Midbrain (tissue), 1 donor: Measurements from ENCODE around the gene NPHP4.

Experiments used
- DNase-seq: peaks from one replicate; lab custom pipeline; 2025; lab: John Stamatoyannopoulos, UW

Gene NPHP4

DNA sequence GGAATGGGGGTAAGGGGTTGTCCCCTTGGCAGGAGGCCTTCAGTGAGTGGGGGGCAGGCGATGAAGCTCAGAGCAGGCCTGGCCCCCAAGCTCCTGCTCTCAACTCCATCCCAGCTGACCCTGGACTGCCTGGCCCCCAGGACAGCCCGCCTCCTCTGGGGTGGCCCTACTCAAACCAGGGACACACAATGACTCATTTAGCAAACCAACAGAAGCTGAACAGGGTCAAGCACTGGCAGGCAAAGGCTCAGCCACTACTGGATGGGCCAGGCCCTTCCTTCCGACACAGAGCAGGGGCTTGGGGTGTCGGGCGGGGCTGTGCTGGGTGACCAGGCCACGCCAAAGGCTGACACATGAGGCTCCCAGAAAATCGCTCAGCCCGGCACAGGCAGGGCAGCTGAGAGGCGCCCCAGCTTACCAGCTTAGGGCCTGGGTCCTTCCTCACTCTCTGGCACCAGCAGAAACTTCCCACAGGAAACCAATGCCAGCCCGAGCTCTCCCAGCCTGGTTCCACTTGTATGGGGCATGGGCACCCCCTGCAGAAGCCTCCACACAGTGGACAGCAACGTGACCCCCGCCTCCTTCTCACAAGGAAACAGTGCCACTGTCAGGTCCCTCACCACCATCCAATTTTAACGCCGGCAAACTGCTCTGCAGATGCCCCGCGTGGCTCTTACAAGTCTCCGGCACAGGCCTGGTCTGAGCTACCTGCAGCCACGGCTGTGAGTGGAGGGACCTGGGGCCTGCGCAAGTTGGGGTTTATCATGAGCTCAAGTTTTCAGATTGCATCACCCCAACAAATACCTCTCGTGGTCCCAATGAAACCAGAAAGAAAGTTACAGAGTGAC lies 114.3 kb downstream of the NPHP4 start:
- DNase-seq, result no peak

DNA sequence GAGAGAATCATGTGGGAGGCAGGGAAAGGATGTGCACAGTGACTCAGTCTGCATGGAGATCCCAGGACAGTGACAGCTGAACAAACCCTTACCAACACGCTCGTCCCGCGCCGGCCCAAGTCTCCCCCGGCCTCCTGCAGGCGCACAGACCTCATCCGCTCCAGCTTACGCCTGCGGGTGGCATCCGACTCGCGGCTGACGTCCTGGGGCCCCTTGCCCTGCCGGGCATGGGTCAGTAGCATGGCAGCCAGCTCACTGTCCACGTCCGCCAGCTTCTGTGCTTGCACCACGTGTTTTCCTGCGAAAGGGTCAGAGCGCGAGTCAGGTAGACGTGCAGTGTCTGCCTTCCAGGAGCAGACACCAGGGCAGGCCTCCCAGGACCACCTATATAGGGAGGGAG lies 115.2 kb downstream of the NPHP4 start:
- no peak for DNase-seq

DNA sequence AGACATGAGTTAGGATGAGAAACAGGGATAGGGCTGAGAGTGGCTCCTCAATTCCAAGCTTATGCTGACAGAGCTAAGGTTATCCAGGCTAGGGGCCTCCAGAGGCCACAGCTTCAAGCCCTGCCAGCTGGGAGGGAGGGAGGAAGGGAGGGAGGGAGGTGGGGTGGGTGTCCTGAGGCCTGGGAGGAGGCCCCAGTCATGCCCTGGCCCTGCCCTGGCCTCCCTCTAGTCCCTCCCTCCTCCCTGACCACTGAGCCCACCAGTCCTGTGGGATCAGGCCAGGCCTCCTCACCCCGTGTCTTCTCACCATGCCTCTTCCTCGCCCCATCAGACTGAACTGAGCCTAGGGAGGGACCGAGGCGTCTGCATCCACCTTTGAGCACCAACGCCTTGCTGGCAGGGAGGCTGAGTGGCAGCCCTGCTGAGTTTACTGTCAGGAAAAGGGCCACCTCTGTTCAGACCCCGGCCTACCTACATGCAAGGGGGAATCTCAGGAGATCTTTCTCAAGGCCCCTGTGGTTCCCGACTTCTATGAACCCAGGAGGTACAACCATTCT lies 116.1 kb downstream of the NPHP4 start:
- DNase-seq, result no peak

DNA sequence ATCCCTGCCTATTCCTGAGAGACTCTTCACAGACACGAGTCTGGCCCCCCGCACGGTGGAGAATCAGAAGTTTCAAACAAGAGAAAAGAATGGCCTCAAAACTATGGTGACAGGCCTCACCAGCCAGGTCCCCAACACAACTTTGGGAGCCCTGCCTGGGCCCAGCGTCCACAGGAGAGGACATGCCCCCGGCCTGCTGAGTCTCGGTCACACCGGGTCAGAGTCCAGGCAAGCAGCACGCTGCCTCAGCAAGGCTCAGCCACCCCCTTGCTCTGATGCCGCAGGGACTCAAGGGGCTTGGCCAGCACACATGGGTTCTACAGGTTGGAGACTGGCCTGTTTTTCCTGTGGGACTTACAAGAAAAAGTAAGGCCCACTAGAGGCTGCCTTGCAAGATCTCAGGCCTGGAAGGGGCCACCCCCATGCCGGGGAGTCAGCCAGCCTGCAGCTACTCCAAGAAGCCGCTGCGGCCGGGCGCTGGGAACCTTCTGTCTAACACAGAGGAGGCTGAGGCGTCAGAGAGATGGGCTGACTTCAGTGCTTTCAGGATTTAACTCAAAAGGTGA lies 116.8 kb downstream of the NPHP4 start:
- no peak for DNase-seq

DNA sequence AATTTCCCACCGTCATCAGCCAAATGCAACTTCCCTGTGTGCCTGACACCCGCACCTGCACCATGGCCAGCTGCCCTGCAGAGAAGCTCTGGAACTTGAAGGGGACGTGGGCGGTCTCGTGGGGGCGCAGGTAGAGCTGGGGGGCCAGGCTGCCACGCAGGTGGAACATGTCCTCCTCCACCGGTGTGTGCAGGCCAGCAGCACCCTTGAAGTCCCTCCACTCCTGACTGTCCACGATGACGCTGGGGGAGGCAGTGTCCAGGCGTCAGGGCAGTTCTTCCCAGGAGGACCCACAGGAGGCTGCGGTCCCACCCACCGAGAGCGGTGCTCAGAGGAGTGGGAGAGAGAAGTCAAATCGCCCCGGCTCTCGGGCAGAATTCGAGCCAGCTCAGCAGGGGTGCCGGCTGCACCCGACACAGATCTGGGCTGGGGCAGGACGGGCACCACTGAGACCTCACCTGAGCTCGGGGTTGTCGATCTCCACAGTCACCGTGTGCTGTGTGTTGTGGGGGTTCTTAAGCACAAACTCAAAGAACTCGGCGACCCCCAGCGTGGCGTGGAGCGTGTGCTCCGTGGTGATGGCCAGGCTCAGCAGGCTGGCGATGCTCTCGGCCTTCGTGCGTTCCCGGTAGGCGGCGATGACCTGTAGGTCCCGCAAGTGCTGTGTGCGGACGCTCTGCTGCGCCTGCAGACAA lies 117.7 kb downstream of the NPHP4 start:
- DNase-seq, result no peak

DNA sequence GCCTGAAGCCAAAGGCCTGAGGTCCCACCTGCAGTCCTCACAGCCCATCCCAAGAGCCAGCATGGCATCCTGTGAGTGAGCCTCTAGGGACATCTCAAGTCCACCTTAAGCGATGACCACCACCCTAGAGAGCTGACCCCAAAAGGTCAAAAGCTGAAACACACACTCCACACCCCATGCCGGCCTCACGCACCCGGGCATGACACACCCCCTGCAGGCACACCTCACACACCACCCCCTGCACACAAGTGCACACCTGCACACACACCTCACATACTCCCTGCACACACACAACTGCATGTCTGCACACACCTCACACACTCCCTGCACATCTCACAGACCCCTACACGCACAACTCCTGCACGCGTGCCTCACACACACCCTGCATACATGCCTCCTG lies 118.7 kb downstream of the NPHP4 start:
- DNase-seq, result no peak

DNA sequence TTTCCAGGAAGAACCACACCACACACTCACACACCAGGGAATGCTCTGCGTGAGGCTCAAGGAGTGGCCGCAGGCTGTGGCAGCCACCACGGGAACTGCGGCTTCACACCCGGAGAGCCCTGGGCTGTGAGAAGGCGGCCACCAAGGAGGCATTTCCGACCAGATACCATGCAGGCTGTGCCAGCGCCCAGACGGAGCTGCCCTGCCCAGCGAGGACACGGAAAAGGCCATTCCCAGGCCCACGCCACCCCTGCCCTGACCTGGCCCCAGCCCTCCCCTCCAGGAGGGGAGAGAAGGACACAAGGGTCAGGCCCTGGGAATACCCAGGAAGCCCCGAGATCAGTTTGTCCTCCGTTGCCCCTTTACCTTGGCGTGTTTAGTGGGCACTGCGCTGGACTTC lies 119.3 kb downstream of the NPHP4 start:
- DNase-seq, result no peak

DNA sequence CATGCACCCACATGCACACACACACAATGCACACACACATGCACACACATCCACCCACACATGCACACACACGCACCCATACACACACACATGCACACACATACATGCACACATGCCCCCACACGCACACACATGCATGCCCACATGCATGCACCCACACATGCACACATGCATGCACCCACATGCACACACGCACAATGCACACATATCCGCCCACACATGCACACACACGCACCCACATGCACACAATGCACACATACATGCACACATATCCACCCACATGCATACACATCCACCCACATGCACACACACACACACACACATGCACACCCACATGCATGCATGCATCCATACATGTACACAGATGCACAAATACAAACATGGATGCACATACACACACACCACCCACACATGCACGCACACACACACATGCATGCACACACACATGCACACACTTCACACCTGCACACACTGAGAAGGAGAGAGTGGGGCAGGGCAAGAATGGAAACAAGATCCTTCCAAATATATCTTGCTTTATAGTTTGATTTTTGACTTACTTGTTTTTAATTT lies 123.2 kb downstream of the NPHP4 start:
- no peak for DNase-seq

DNA sequence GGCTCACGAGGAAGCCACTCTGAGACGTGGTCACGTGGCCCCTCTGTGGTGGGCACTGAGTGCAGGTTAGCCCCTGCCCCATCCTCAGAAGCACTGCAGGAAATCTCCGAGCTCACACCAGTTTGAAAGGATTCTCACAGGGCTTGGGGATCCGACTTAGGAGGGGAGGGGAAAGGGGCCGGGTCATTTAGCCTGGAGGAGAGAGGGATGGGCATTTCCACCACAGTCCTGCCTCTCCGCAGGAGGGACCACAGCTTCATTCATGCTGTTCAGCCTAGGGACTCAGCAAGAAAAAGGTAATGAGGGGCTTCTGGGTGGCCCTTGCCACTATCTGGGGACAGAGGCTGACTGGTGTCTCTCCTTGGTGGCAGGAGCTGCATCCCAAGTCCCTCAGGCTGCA lies 126.5 kb downstream of the NPHP4 start:
- DNase-seq, result no peak

DNA sequence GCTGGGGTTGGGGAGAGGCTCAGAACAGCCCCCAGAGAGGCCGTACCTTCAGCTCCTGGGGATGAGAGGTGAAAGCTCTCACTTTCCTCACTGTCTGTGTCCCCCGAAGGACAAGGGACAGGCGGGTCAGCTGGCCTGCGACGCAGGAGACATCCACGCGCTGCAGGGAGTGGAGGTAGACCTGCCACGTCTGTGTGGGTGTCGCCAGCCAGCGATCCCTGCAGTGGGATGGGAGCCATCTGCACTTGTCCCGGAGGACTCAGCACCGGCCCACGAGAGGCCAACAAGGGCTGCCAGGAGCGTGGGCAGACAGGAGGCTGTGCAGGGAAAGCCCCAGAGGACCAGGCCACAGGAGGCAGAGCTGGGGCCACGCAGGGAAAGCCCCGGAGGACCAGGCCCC lies 127.2 kb downstream of the NPHP4 start:
- DNase-seq, result no peak

DNA sequence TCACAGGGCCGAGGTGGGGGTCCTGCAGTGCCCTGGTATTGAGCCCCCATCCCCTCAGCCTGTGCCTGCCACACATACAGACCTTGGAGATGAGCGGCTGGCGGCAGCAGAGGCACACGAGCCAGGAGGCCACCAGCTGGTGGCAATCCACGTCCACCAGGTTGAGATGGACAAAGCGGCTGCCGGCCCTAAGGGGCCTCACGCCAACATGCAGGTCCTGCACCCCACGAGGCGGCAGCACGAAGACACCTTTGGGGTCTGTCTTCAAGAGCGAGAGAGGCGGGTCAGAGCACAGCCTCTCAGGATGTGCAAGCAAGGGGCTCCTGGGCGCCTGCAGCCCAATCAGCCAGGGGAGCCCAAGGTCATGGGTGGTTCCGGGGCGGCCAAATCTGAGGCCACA lies 128.0 kb downstream of the NPHP4 start:
- no peak for DNase-seq

DNA sequence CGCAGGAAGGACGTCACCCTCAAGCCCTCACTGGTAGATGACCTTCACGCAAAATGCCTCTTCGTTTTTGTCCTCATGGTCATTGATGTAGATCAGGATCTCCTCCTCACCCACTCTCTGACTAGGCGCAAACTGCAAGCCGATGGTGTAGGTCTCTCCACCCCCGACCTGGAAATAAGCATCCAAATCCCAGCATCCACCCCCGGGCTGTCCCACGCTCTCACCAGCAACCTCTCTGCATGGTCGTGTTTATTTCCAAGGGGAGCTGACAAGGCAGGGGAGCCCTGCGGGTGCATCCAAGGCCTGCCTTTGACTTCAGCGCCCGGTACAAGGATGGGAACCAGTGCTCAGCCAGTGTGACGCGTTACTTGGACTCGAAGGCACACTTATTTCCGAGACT lies 129.0 kb downstream of the NPHP4 start:
- no peak for DNase-seq

DNA sequence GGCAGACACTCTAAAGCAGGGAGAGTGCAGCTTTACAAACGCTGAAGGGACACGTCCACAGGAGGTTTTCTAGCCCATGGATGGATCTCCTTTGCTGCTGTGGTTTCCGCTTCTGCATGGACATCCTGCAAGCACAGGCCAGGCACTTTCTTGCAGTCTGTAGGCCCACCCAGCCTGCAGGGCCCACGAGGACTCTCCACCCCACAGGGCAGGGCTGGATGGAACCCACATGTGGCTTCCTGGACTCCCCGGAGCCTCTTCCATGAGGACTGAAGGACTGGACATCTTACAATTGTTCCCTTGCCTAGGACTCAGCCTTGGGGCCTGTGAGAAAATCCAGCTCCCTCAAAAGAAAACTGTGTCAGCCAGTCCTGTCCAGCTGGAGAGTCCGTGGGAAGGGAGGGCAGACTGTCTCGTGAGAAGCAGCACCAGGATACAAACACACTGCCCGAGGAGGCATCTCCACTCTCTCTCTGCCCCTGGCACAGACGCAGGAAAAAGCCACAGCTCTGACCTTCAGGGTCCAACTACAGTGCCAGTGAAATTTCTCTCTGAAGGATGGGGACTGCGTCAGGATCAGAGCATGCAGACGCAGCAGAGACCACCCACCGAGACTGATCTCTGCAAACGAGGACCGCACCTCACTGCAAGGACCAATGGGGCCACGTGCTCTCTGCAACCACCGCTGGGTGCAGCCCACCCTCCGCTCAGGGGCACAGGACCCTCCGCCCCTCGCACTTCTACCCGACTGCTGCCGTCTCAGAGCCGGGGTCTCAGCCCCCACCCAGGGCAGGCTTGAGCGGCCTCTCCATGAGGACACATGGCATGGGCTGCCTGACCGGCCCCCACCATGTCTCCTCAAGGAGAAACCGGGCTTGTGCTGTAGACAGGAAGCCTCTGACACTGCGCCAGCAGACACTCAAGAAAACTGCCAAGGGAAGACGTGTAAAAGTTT lies 130.1 kb downstream of the NPHP4 start:
- no peak for DNase-seq

DNA sequence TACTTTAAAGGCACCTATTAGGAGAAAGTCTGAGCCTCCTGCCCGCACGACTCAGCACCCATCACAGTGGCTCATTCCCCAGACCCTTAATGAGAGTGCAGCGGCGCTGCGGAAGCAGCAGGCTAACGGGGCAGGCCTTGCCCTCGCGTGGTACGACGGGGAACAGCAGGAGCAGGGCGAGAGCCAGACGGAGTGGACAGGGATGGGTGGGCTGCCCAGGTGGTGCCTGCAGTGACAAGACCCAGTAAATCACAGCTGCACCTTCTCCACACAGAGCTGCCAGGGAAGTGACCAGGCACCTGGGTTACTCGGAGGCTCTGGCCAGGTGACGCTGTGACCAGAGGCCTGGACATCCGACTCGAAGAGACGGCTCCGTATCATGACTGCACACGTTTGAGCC lies 131.9 kb downstream of the NPHP4 start:
- no peak for DNase-seq

DNA sequence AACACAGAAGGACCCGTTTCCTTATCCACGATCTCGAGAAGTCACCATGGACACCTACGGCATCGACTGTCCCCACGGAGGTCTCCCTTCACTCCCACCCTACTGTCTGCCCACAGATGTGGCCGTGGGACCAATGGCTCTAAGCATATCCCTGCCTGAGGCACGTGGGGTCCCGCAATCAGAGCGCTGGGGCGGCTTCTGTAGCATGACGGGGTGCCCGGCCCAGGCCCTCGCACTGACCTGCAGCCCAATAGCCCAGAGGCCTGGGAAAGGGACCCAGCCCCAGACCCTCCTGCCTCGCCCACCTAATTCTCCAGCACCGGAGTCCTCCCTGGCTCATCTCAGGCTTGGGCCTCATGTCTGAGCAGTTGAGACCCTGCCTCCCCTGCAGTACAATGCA lies 132.5 kb downstream of the NPHP4 start:
- no peak for DNase-seq

DNA sequence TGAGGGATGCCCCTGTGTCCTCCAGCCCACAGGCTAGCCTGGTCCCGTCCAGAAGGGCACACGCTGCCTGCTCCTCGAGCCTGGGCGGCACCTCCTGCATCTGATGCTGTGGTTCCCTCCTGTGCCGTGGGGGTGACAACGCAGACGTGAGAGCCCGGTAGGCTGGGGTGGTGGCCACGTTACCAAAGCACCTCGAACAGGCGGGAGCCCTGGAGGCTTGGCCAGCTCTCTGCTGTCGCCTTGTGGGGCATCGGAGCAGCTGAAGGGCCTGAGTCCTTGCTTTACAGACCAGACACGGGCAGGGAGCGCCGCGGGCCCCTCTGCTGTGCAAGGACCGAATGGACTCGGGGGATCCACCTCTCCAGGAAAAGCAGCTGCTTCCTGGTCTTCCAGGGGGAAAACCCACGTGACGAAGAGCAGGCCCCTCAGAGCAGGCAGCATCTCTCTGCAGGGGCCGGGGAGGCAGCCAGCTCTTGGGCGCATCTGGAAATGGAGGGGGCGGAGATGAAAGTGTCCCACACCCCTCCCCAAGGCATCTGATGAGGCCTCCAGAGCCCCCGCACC lies 133.3 kb downstream of the NPHP4 start:
- no peak for DNase-seq

DNA sequence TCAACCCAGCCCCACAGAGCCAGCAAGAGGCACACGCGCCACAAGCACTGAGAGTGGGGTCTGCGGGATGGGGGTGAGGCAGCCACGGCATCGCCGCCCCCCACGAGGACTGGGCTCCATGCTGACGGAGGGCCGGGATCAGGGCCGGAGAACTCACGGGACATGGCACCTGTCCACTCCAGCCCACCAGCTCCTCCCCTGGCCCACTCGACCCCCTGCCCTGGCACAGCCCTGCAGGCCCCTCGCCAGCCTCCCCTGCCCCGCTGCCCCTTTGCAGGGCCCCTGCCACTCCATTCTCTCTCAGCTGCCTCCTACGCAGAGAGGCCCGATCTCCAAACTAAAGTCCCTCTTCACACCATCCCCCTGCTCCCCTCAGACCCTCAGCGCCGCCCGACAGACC lies 134.0 kb downstream of the NPHP4 start:
- DNase-seq, result no peak

DNA sequence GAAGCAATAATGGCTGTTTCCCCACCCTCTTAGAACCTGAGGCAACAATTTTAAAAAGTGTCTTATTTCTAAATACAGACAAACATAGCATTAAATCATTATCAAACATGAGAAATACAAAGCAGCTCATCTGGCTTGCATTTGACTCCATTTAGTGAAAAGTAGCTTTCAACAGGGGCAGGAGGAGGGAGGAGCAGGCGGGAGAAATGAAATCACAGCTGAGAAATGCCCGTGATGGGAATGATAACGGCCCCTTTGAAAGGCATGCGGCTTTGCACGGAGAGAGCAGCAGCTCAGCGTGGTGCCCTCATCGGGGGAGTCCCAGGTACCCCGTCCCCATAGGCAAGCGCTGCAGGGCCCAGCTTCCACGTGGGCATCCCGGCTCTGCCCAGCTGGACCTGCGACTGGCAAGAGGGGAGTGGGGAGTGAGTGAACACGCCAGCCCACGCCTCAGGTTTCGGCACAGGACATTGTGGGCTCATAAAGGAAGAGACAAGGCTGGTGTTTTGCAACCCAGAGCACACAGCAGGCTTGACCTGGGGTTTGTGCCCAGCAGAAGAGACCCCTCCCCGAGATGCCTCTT lies 134.6 kb downstream of the NPHP4 start:
- DNase-seq, result no peak

DNA sequence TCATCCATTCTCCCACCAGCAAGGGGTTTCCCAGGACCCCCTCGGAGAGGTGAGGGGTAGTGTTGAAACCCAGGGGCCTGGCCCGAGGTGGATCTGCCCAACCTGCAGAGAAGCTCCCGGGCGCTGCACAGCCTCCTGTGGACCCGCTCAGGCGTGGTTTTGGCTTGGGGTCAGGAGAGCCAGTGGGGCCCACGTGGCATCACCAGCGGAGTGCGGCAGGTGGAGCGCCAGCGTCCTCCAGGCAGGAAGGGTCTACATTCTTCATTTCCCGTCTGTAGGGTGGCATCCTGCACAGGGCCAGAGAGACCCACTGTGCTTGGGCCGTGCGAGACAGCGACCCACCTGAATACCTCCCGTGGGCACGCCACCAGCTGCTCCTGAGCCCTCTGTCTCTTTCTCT lies 135.2 kb downstream of the NPHP4 start:
- DNase-seq, result no peak

DNA sequence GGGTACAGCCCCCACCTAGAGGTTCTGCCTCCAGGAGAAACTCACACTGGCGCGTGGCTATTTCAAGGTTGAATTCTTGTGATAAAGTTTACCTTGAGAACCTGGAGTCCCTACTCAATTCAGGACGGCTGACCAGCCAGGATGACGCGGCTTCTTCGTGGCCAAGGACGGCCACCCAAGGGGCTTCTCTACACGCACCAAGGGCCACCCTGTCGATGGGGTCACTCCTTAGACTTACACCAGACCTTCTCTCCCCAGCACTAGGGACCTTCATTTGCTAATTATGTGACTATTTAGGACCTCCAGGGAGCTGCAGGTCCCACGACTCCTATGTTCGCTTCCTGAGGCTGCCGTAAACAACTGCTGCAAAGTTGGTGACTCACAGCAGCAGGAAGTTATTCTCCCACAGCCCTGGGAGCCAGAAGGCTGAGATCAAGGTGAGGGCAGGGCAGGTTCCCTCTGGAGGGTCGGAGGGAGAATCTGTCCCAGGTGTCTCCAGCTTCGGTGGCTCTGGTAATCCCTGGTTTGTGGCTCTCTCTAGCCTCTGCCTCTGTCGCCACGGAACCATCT lies 135.9 kb downstream of the NPHP4 start:
- DNase-seq, result no peak
